Adrenal gland (tissue), 5 donors: ENCODE measurements around the gene AFAP1L1.

Experiments
- CTCF ChIP-seq, 6 experiments: fragments of 450-650 bp in 4 of 6; fragments of 200-600 bp in 2 of 6; sonication (generic) in 1 of 6; IDR thresholded peaks; 1 replicate in 5 of 6; 2 replicates in 1 of 6; pipeline versions ENCODE4 v1.5.1 to v1.8.0; 2016 to 2021; ENCODE audit warnings: antibody characterized with exemption in 6 of 6, mild to moderate bottlenecking in 2 of 6, moderate library complexity in 1 of 6
- POLR2A ChIP-seq, 2 donors: fragments of 450-650 bp; IDR thresholded peaks; one replicate each; pipeline ENCODE4 v1.6.1; 2017; ENCODE audit warnings: antibody characterized with exemption in 2 of 2, mild to moderate bottlenecking in 2 of 2, moderate library complexity in 1 of 2
- donor health status: DM: no; HTN: no; CAD: no.

GRCh38 chr5:149240354-149240998, 31.2 kb upstream of the AFAP1L1 start:
- no peak for TF ChIP-seq CTCF (IDR thresholded peaks at IDR 0.05)
- no peak for TF ChIP-seq POLR2A (IDR thresholded peaks at IDR 0.05)
